IMR-90 (cell line): ENCODE measurements around the gene PRKCE. TPM values are rescaled to one million over a fixed set of nuclear protein-coding genes. Genes with fewer than 3 reads are reported as not detected.

ENCODE experiments used
- polyA plus RNA-seq, 3 experiments: library from polyadenylated mRNA; depleted of rRNA; stranded (reverse); fragments of >200 nt; gene quantifications; 2 replicates each; pipeline ENCODE4 v1.2.3, GENCODE V29; 2012; ENCODE audit warnings: low replicate concordance in 1 of 3
- total RNA-seq: library from RNA; depleted of rRNA; stranded (reverse); fragments of >200 nt; gene quantifications from 2 replicates; pipeline ENCODE4 v1.2.3, GENCODE V29; 2012; rRNA removed

Gene PRKCE
- total and polyA plus RNA-seq, 2 of the 4 experiments (the other 2 are of a cell fraction) = 8.1 to 32.4 TPM

Other genes with a start within 250 kb of the PRKCE start
- gene SRBD1, start 40.4 kb upstream of the PRKCE start, total RNA-seq = 14.7 and 20.6 TPM in 2 replicates
- 2.9 and 3.5 TPM in 2 replicates for gene SRBD1, start 40.4 kb upstream of the PRKCE start, polyA plus RNA-seq (2012; rRNA removed)